Mesenchymal stem cell (in vitro differentiated cells and primary cell): ENCODE results near the gene AQP9.

Experiments used
- DNase-seq: peaks from one replicate; pipeline ENCODE4 v3.0.0-alpha.2; 2013
- H2AFZ ChIP-seq: one replicate; pipeline ENCODE4 v1.6.1; 2013; ENCODE audit warnings: low read depth, mild to moderate bottlenecking, control low read depth, inconsistent platforms, low read length, moderate library complexity
- H2AK5ac ChIP-seq: 2 replicates; pipeline ENCODE4 v1.6.1; 2013; ENCODE audit warnings: low read length, moderate library complexity, mild to moderate bottlenecking, inconsistent platforms; ENCODE audit not compliant: severe bottlenecking
- H2BK120ac ChIP-seq: one replicate; pipeline ENCODE4 v1.6.1; 2013; ENCODE audit warnings: low read depth, mild to moderate bottlenecking, inconsistent platforms, low read length, moderate library complexity
- H2BK12ac ChIP-seq, 2 experiments: one replicate each; pipeline ENCODE4 v1.6.1; 2013; ENCODE audit warnings: inconsistent platforms in 2 of 2, low read length in 2 of 2, mild to moderate bottlenecking in 2 of 2, moderate library complexity in 2 of 2, control low read depth in 1 of 2
- H2BK15ac ChIP-seq: one replicate; pipeline ENCODE4 v1.6.1; 2013; ENCODE audit warnings: mild to moderate bottlenecking, low read depth, inconsistent platforms; ENCODE audit not compliant: poor library complexity, severe bottlenecking
- H2BK5ac ChIP-seq: 2 replicates; pipeline ENCODE4 v1.6.1; 2013; ENCODE audit warnings: low read depth, mild to moderate bottlenecking, low read length, control low read depth, inconsistent platforms; ENCODE audit not compliant: poor library complexity, severe bottlenecking
- H3K14ac ChIP-seq, 2 experiments: one replicate each; pipeline ENCODE4 v1.6.1; 2013; ENCODE audit warnings: inconsistent platforms in 2 of 2, low read length in 2 of 2, control low read depth in 1 of 2, mild to moderate bottlenecking in 1 of 2, moderate library complexity in 1 of 2
- H3K18ac ChIP-seq, 2 experiments: one replicate each; pipeline ENCODE4 v1.6.1; 2013; ENCODE audit warnings: inconsistent platforms in 2 of 2, low read length in 2 of 2, control low read depth in 1 of 2, low read depth in 1 of 2, mild to moderate bottlenecking in 1 of 2
- H3K23ac ChIP-seq, 2 experiments: one replicate each; pipeline ENCODE4 v1.6.1; 2013; ENCODE audit warnings: inconsistent platforms in 2 of 2, low read length in 2 of 2, mild to moderate bottlenecking in 2 of 2, moderate library complexity in 2 of 2, control low read depth in 1 of 2
- H3K27ac ChIP-seq: 2 replicates; pipeline ENCODE4 v1.5.1; 2013; ENCODE audit warnings: mild to moderate bottlenecking, moderate library complexity, low read length, control low read depth, inconsistent platforms; ENCODE audit not compliant: poor library complexity, severe bottlenecking
- H3K27me3 ChIP-seq, 2 experiments: 2 replicates each; pipeline versions ENCODE4 v1.6.1 to v1.7.0; 2013; ENCODE audit warnings: low read length in 2 of 2, mild to moderate bottlenecking in 2 of 2, moderate library complexity in 2 of 2, control low read depth in 1 of 2, inconsistent platforms in 1 of 2; ENCODE audit not compliant: control insufficient read depth in 1 of 2, insufficient read depth in 1 of 2
- H3K36me3 ChIP-seq, 2 experiments: 2 replicates each; pipeline versions ENCODE4 v1.6.1 to v1.7.0; 2013; ENCODE audit warnings: low read length in 2 of 2, control low read depth in 1 of 2, inconsistent platforms in 1 of 2, low read depth in 1 of 2, mild to moderate bottlenecking in 1 of 2; ENCODE audit not compliant: insufficient read depth in 2 of 2, control insufficient read depth in 1 of 2
- H3K4ac ChIP-seq, 2 experiments: one replicate each; pipeline ENCODE4 v1.6.1; 2013; ENCODE audit warnings: inconsistent platforms in 2 of 2, low read length in 2 of 2, mild to moderate bottlenecking in 2 of 2, moderate library complexity in 2 of 2, control low read depth in 1 of 2, low read depth in 1 of 2
- H3K4me1 ChIP-seq: 2 replicates; pipeline ENCODE4 v1.6.1; 2013; ENCODE audit warnings: low read depth, low read length, control low read depth; ENCODE audit not compliant: control insufficient read depth, insufficient read depth
- H3K4me2 ChIP-seq: 2 replicates; pipeline ENCODE4 v1.6.1; 2013; ENCODE audit warnings: low read length, mild to moderate bottlenecking, inconsistent platforms; ENCODE audit not compliant: poor library complexity, severe bottlenecking
- H3K4me3 ChIP-seq, 2 experiments: 2 replicates each; pipeline versions ENCODE4 v1.5.1 to v1.7.0; 2013; ENCODE audit warnings: low read length in 2 of 2, mild to moderate bottlenecking in 2 of 2, control low read depth in 1 of 2, low read depth in 1 of 2; ENCODE audit not compliant: insufficient read depth in 1 of 2
- H3K79me1 ChIP-seq: replicated peaks from 2 replicates; pipeline ENCODE4 v1.6.1; 2013; ENCODE audit warnings: mild to moderate bottlenecking, control low read depth, low read length, inconsistent platforms; ENCODE audit not compliant: poor library complexity, severe bottlenecking
- H3K9ac ChIP-seq: 2 replicates; pipeline ENCODE4 v1.7.0; 2013; ENCODE audit warnings: mild to moderate bottlenecking, low read length, moderate library complexity
- H3K9me3 ChIP-seq: 2 replicates; pipeline ENCODE4 v1.7.0; 2013; ENCODE audit warnings: mild to moderate bottlenecking, low read length; ENCODE audit not compliant: control insufficient read depth
- H4K8ac ChIP-seq: one replicate; pipeline ENCODE4 v1.6.1; 2013; ENCODE audit warnings: inconsistent platforms, mild to moderate bottlenecking, low read length, moderate library complexity
- H4K91ac ChIP-seq: one replicate; pipeline ENCODE4 v1.6.1; 2013; ENCODE audit warnings: mild to moderate bottlenecking, low read length, inconsistent platforms
- WGBS: methylation state at CpG from one replicate; pipeline ENCODE4 v1.1.7; 2013; ENCODE audit warnings: mixed read lengths; 5-methylcytosine and 5-hydroxymethylcytosine counted together

The AQP9 gene

DNA sequence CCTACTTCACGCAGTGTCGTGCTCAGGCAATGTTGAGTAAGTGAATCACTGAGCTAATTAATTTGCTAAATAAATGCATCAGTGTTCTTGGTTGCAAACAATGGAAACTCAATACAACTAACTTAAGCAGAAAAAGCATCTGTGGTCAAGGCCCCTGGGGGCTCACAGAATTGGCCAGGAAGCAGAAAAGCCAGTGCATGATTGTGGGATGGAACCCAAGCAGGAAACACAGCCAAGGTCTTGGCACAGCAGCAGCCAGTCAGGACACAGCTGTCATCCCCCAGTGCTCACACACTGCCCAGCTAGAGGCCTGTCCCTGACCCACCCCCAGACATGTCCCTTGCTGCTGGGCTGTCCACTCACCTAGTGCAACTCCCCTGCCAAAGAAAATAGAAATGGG is 85.9 kb downstream of the AQP9 start:
- Histone ChIP-seq H4K8ac (no peak overlapping the region), H3K79me1 (no peaks in the 10 kb centered on the region), H3K4ac (no peak overlapping the region), H2AFZ (no peak overlapping the region), H2BK5ac (no peak overlapping the region), H2BK15ac (no peak overlapping the region), H3K4me3 (no peak overlapping the region), H3K27me3 (no peaks in the 10 kb centered on the region), H4K91ac (no peak overlapping the region), H3K4me1 (peaks cover 7% of the 10 kb centered on the region), H3K18ac (no peak overlapping the region), H3K9me3 (peaks cover 9% of the 10 kb centered on the region), H2AK5ac (no peak overlapping the region), H2BK12ac (no peak overlapping the region), H3K9ac (peak overlapping the region; percentile 5), H3K14ac (peak overlapping the region in 1 of 2 experiments; percentile 14), H2BK120ac (no peak overlapping the region), H3K23ac (no peak overlapping the region), H3K27ac (no peak overlapping the region), H3K4me2 (no peak overlapping the region), H3K36me3 (no peaks in the 10 kb centered on the region)
- DNase-seq = no peak
- WGBS = no CpG with 5 or more reads among the region's 2 CpGs

DNA sequence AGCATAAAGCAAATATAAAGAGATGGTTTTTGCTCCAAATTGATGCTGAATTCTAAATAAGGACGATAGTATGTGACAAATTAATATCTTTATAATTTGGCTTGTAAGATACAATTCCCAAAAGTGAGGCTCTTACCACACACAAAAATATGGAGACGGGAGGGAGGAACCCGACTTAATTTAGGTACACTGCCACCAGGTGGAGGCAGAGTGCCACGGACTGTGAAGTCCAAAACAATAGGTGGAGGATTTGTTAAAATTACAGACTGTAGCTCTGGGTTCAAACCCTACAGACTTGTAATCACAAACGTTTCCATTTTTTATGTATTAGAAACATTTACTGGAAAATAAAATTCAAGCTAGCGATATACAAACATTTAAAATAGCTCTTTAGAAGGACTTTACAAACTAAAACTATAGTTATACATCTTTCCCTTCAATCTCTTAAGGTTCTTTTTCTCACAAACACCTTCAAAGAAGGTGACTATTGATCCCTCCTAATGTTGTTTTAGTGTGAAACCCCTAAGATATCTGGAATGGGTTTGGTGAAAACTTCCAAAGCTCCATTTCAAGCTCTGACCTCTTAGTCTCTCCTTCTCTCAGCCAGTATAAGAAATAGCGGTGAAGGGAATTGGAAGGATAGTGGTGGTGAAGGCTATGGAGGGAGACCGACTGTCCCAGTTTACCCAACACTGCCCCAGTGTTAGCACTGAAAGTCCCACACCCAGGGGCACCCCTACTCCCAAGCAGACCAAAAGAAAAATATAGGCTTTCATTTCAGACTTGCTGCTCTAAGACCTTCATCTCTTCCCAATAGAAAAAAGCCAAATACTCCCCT is 89.7 kb downstream of the AQP9 start:
- H3K18ac ChIP-seq = no peak overlapping the region
- H2BK5ac ChIP-seq = no peak overlapping the region
- H3K23ac ChIP-seq = no peak overlapping the region
- no peak overlapping the region for H4K91ac ChIP-seq
- peak overlapping the region; percentile 87 for H2AK5ac ChIP-seq
- H3K27me3 ChIP-seq = no peaks in the 10 kb centered on the region
- 7% methylated on average over 3 of the region's 8 CpGs for WGBS
- H3K4me2 ChIP-seq = no peak overlapping the region
- H3K9ac ChIP-seq = peak overlapping the region; percentile 39
- H2BK12ac ChIP-seq = peak overlapping the region; percentile 54 to 56
- peak overlapping the region; percentile 43 for H4K8ac ChIP-seq
- peaks cover 17% of the 10 kb centered on the region for H3K4me1 ChIP-seq
- no peak overlapping the region for H2BK120ac ChIP-seq
- H3K4ac ChIP-seq = peak overlapping the region in 1 of 2 experiments; percentile 70
- no peaks in the 10 kb centered on the region for H3K36me3 ChIP-seq
- no peak overlapping the region for H3K14ac ChIP-seq
- no peaks in the 10 kb centered on the region for H3K9me3 ChIP-seq
- peak overlapping the region; percentile 75 for H3K27ac ChIP-seq
- no peaks in the 10 kb centered on the region for H3K79me1 ChIP-seq
- DNase-seq = peak; percentile 79
- H2BK15ac ChIP-seq = peak overlapping the region; percentile 73
- no peak overlapping the region for H2AFZ ChIP-seq
- no peak overlapping the region for H3K4me3 ChIP-seq

- H3K79me1 ChIP-seq = no peaks in the 10 kb centered on the region
- H2AFZ ChIP-seq = no peak overlapping the region
- peaks cover 17% of the 10 kb centered on the region for H3K4me1 ChIP-seq
- 0% methylated on average over 1 of the region's 1 CpG for WGBS
- H4K91ac ChIP-seq = no peak overlapping the region
- no peaks in the 10 kb centered on the region for H3K9me3 ChIP-seq
- no peaks in the 10 kb centered on the region for H3K36me3 ChIP-seq
- H2BK12ac ChIP-seq = peak overlapping the region in 1 of 2 experiments; percentile 56
- H3K23ac ChIP-seq = no peak overlapping the region
- no peaks in the 10 kb centered on the region for H3K27me3 ChIP-seq
- H2BK15ac ChIP-seq = no peak overlapping the region
- H3K14ac ChIP-seq = no peak overlapping the region
- peak overlapping the region in 1 of 2 experiments; percentile 48 for H3K18ac ChIP-seq
- H3K27ac ChIP-seq = peak overlapping the region; percentile 75
- H2BK120ac ChIP-seq = no peak overlapping the region
- H3K4ac ChIP-seq = no peak overlapping the region
- no peak overlapping the region for H2BK5ac ChIP-seq
- peak overlapping the region; percentile 63 for H4K8ac ChIP-seq
- peak overlapping the region; percentile 87 for H2AK5ac ChIP-seq
- H3K4me3 ChIP-seq = peak overlapping the region in 1 of 2 experiments; percentile 24
- DNase-seq = peak; percentile 90
- peak overlapping the region; percentile 39 for H3K9ac ChIP-seq
- no peak overlapping the region for H3K4me2 ChIP-seq
Observed at GRCh38 chr15:58228718-58229117, 90.5 kb downstream of the AQP9 start.

DNA sequence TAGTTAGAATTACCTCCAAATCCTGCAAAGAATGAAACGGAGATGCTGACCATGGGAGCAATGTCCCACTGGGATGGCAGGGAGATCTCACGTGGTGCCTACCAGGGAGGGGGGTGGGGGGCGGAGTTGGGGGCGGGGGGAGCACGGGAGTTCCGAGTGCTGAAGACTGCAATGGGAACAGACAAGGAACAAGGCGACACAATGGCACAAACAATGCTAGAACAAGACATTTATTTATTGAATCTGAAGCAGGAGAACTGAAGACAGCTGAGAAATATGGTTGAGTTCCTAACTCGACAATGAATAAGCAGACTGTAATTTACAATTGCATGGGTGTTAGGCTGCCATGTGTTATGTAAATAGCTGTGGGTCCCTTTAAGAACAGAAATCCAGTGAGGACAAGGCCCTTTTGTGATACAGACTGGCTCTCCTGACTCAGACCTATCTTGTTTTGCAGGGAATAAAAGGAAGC is 91.2 kb downstream of the AQP9 start:
- peak; percentile 38 for DNase-seq
- Histone ChIP-seq H3K79me1 (no peaks in the 10 kb centered on the region), H3K23ac (no peak overlapping the region), H3K18ac (no peak overlapping the region), H2AK5ac (no peak overlapping the region), H3K9ac (peak overlapping the region; percentile 39), H2AFZ (no peak overlapping the region), H3K4me1 (peaks cover 15% of the 10 kb centered on the region), H3K14ac (no peak overlapping the region), H4K8ac (peak overlapping the region; percentile 25), H4K91ac (no peak overlapping the region), H3K4ac (no peak overlapping the region), H3K27me3 (no peaks in the 10 kb centered on the region), H3K36me3 (no peaks in the 10 kb centered on the region), H3K4me3 (no peak overlapping the region), H2BK120ac (no peak overlapping the region), H3K9me3 (no peaks in the 10 kb centered on the region), H3K27ac (peak overlapping the region; percentile 61), H2BK15ac (no peak overlapping the region), H2BK12ac (no peak overlapping the region), H3K4me2 (peak overlapping the region; percentile 1), H2BK5ac (no peak overlapping the region)
- 10% methylated on average over 2 of the region's 8 CpGs for WGBS
